ENCODE results near the gene FHIT.

Gene FHIT

GRCh38 chr3:60403866-60404265, 847.4 kb downstream of the FHIT start:
- peaks cover 3% of the 10 kb centered on the region for H3K4me1 ChIP-seq (ENCODE audit: control insufficient read depth, insufficient read depth, low read length)
- H3K9ac ChIP-seq (ENCODE audit: low read depth, low read length): no peak overlapping the region
- no peaks in the 10 kb centered on the region for H3K36me3 ChIP-seq (ENCODE audit: control insufficient read depth, insufficient read depth, low read length)
- H3K27me3 ChIP-seq (ENCODE audit: control insufficient read depth, insufficient read depth, low read length): no peaks in the 10 kb centered on the region
- H3K9me3 ChIP-seq (ENCODE audit: control insufficient read depth, insufficient read depth, low read length): no peaks in the 10 kb centered on the region
- H3K4me3 ChIP-seq (ENCODE audit: low read depth, low read length): no peak overlapping the region

- no peak overlapping the region for H3K9ac ChIP-seq (ENCODE audit: low read depth, low read length)
- H3K9me3 ChIP-seq (ENCODE audit: control insufficient read depth, insufficient read depth, low read length): no peaks in the 10 kb centered on the region
- no peaks in the 10 kb centered on the region for H3K27me3 ChIP-seq (ENCODE audit: control insufficient read depth, insufficient read depth, low read length)
- peaks cover 2% of the 10 kb centered on the region for H3K4me1 ChIP-seq (ENCODE audit: control insufficient read depth, insufficient read depth, low read length)
- H3K36me3 ChIP-seq (ENCODE audit: control insufficient read depth, insufficient read depth, low read length): no peaks in the 10 kb centered on the region
- H3K4me3 ChIP-seq (ENCODE audit: low read depth, low read length): no peak overlapping the region
These were observed 848.3 kb downstream of the FHIT start for GRCh38 chr3:60402931-60403330.

GRCh38 chr3:60399861-60400845, 851.1 kb downstream of the FHIT start:
- Histone ChIP-seq H3K4me3 (ENCODE audit: low read depth, low read length) (no peak overlapping the region), H3K4me1 (ENCODE audit: control insufficient read depth, insufficient read depth, low read length) (peaks cover 2% of the 10 kb centered on the region), H3K27me3 (ENCODE audit: control insufficient read depth, insufficient read depth, low read length) (no peaks in the 10 kb centered on the region), H3K36me3 (ENCODE audit: control insufficient read depth, insufficient read depth, low read length) (no peaks in the 10 kb centered on the region), H3K9ac (ENCODE audit: low read depth, low read length) (no peak overlapping the region), H3K9me3 (ENCODE audit: control insufficient read depth, insufficient read depth, low read length) (no peaks in the 10 kb centered on the region)

GRCh38 chr3:60399292-60399691, 852.0 kb downstream of the FHIT start:
- no peaks in the 10 kb centered on the region for H3K36me3 ChIP-seq (ENCODE audit: control insufficient read depth, insufficient read depth, low read length)
- no peaks in the 10 kb centered on the region for H3K9me3 ChIP-seq (ENCODE audit: control insufficient read depth, insufficient read depth, low read length)
- peaks cover 2% of the 10 kb centered on the region for H3K4me1 ChIP-seq (ENCODE audit: control insufficient read depth, insufficient read depth, low read length)
- H3K9ac ChIP-seq (ENCODE audit: low read depth, low read length): no peak overlapping the region
- no peak overlapping the region for H3K4me3 ChIP-seq (ENCODE audit: low read depth, low read length)
- no peaks in the 10 kb centered on the region for H3K27me3 ChIP-seq (ENCODE audit: control insufficient read depth, insufficient read depth, low read length)

- Histone ChIP-seq H3K36me3 (ENCODE audit: control insufficient read depth, insufficient read depth, low read length) (no peaks in the 10 kb centered on the region), H3K4me1 (ENCODE audit: control insufficient read depth, insufficient read depth, low read length) (no peaks in the 10 kb centered on the region), H3K4me3 (ENCODE audit: low read depth, low read length) (no peak overlapping the region), H3K9ac (ENCODE audit: low read depth, low read length) (no peak overlapping the region), H3K9me3 (ENCODE audit: control insufficient read depth, insufficient read depth, low read length) (no peaks in the 10 kb centered on the region), H3K27me3 (ENCODE audit: control insufficient read depth, insufficient read depth, low read length) (no peaks in the 10 kb centered on the region)
These were observed 856.0 kb downstream of the FHIT start for GRCh38 chr3:60395173-60395762.

- no peak overlapping the region for H3K4me3 ChIP-seq (ENCODE audit: low read depth, low read length)
- no peak overlapping the region for H3K9ac ChIP-seq (ENCODE audit: low read depth, low read length)
- no peaks in the 10 kb centered on the region for H3K27me3 ChIP-seq (ENCODE audit: control insufficient read depth, insufficient read depth, low read length)
- no peaks in the 10 kb centered on the region for H3K36me3 ChIP-seq (ENCODE audit: control insufficient read depth, insufficient read depth, low read length)
- no peaks in the 10 kb centered on the region for H3K9me3 ChIP-seq (ENCODE audit: control insufficient read depth, insufficient read depth, low read length)
- no peaks in the 10 kb centered on the region for H3K4me1 ChIP-seq (ENCODE audit: control insufficient read depth, insufficient read depth, low read length)
These were observed 857.3 kb downstream of the FHIT start for GRCh38 chr3:60393946-60394345.

- no peaks in the 10 kb centered on the region for H3K36me3 ChIP-seq (ENCODE audit: control insufficient read depth, insufficient read depth, low read length)
- H3K4me1 ChIP-seq (ENCODE audit: control insufficient read depth, insufficient read depth, low read length): no peaks in the 10 kb centered on the region
- no peaks in the 10 kb centered on the region for H3K9me3 ChIP-seq (ENCODE audit: control insufficient read depth, insufficient read depth, low read length)
- no peaks in the 10 kb centered on the region for H3K27me3 ChIP-seq (ENCODE audit: control insufficient read depth, insufficient read depth, low read length)
- H3K4me3 ChIP-seq (ENCODE audit: low read depth, low read length): no peak overlapping the region
- no peak overlapping the region for H3K9ac ChIP-seq (ENCODE audit: low read depth, low read length)
These were observed 858.8 kb downstream of the FHIT start for GRCh38 chr3:60392501-60392900.

GRCh38 chr3:60391292-60391691, 860.0 kb downstream of the FHIT start:
- H3K4me1 ChIP-seq (ENCODE audit: control insufficient read depth, insufficient read depth, low read length): no peaks in the 10 kb centered on the region
- H3K9me3 ChIP-seq (ENCODE audit: control insufficient read depth, insufficient read depth, low read length): no peaks in the 10 kb centered on the region
- no peaks in the 10 kb centered on the region for H3K27me3 ChIP-seq (ENCODE audit: control insufficient read depth, insufficient read depth, low read length)
- H3K36me3 ChIP-seq (ENCODE audit: control insufficient read depth, insufficient read depth, low read length): no peaks in the 10 kb centered on the region
- no peak overlapping the region for H3K9ac ChIP-seq (ENCODE audit: low read depth, low read length)
- no peak overlapping the region for H3K4me3 ChIP-seq (ENCODE audit: low read depth, low read length)

- no peaks in the 10 kb centered on the region for H3K9me3 ChIP-seq (ENCODE audit: control insufficient read depth, insufficient read depth, low read length)
- no peaks in the 10 kb centered on the region for H3K4me1 ChIP-seq (ENCODE audit: control insufficient read depth, insufficient read depth, low read length)
- H3K9ac ChIP-seq (ENCODE audit: low read depth, low read length): no peak overlapping the region
- H3K27me3 ChIP-seq (ENCODE audit: control insufficient read depth, insufficient read depth, low read length): no peaks in the 10 kb centered on the region
- H3K4me3 ChIP-seq (ENCODE audit: low read depth, low read length): no peak overlapping the region
- H3K36me3 ChIP-seq (ENCODE audit: control insufficient read depth, insufficient read depth, low read length): no peaks in the 10 kb centered on the region
These were observed 862.5 kb downstream of the FHIT start for GRCh38 chr3:60388731-60389130.

- no peak overlapping the region for H3K4me3 ChIP-seq (ENCODE audit: low read depth, low read length)
- no peaks in the 10 kb centered on the region for H3K4me1 ChIP-seq (ENCODE audit: control insufficient read depth, insufficient read depth, low read length)
- H3K27me3 ChIP-seq (ENCODE audit: control insufficient read depth, insufficient read depth, low read length): no peaks in the 10 kb centered on the region
- no peaks in the 10 kb centered on the region for H3K9me3 ChIP-seq (ENCODE audit: control insufficient read depth, insufficient read depth, low read length)
- no peaks in the 10 kb centered on the region for H3K36me3 ChIP-seq (ENCODE audit: control insufficient read depth, insufficient read depth, low read length)
- no peak overlapping the region for H3K9ac ChIP-seq (ENCODE audit: low read depth, low read length)
These were observed 864.9 kb downstream of the FHIT start for GRCh38 chr3:60386306-60386705.

GRCh38 chr3:60384341-60384740, 866.9 kb downstream of the FHIT start:
- H3K36me3 ChIP-seq (ENCODE audit: control insufficient read depth, insufficient read depth, low read length): no peaks in the 10 kb centered on the region
- H3K9me3 ChIP-seq (ENCODE audit: control insufficient read depth, insufficient read depth, low read length): no peaks in the 10 kb centered on the region
- H3K9ac ChIP-seq (ENCODE audit: low read depth, low read length): no peak overlapping the region
- no peak overlapping the region for H3K4me3 ChIP-seq (ENCODE audit: low read depth, low read length)
- no peaks in the 10 kb centered on the region for H3K4me1 ChIP-seq (ENCODE audit: control insufficient read depth, insufficient read depth, low read length)
- H3K27me3 ChIP-seq (ENCODE audit: control insufficient read depth, insufficient read depth, low read length): no peaks in the 10 kb centered on the region

GRCh38 chr3:60383345-60383744, 867.9 kb downstream of the FHIT start:
- Histone ChIP-seq H3K36me3 (ENCODE audit: control insufficient read depth, insufficient read depth, low read length) (no peaks in the 10 kb centered on the region), H3K27me3 (ENCODE audit: control insufficient read depth, insufficient read depth, low read length) (no peaks in the 10 kb centered on the region), H3K9ac (ENCODE audit: low read depth, low read length) (no peak overlapping the region), H3K4me1 (ENCODE audit: control insufficient read depth, insufficient read depth, low read length) (no peaks in the 10 kb centered on the region), H3K4me3 (ENCODE audit: low read depth, low read length) (no peak overlapping the region), H3K9me3 (ENCODE audit: control insufficient read depth, insufficient read depth, low read length) (no peaks in the 10 kb centered on the region)
